DND-41 (cell line): ENCODE measurements around the gene GRID1.

ENCODE experiments used
- ATAC-seq: fragments of 200-7000 bp; cut with Tn5 transposase; 3 replicates; pipeline ENCODE4 v1.9.1; 2021; ENCODE audit warnings: low read depth; ENCODE audit not compliant: insufficient read depth
- DNase-seq: peaks from one replicate; pipeline ENCODE4 v3.0.0-alpha.2; 2020
- H2AFZ ChIP-seq: 2 replicates; pipeline ENCODE4 v1.6.0; 2012; ENCODE audit warnings: low read depth, low read length
- H3K27ac ChIP-seq: 2 replicates; pipeline ENCODE4 v1.5.1; 2012; ENCODE audit warnings: low read length, inconsistent platforms
- H3K27me3 ChIP-seq: fragments of 200-600 bp; sonication (generic); 2 replicates; pipeline ENCODE4 v1.6.0; 2012; ENCODE audit warnings: low read length, mild to moderate bottlenecking, inconsistent platforms; ENCODE audit not compliant: insufficient read depth, poor library complexity
- H3K36me3 ChIP-seq: 2 replicates; pipeline ENCODE4 v1.5.1; 2012; ENCODE audit warnings: low read length, inconsistent platforms; ENCODE audit not compliant: insufficient read depth
- H3K4me1 ChIP-seq: 2 replicates; pipeline ENCODE4 v1.5.1; 2012; ENCODE audit warnings: mild to moderate bottlenecking, low read length; ENCODE audit not compliant: insufficient read depth
- H3K4me2 ChIP-seq: 2 replicates; pipeline ENCODE4 v1.6.0; 2012; ENCODE audit warnings: mild to moderate bottlenecking, moderate library complexity, low read length, inconsistent platforms; ENCODE audit not compliant: insufficient read depth
- H3K4me3 ChIP-seq, 2 experiments: fragments of 200-600 bp in 1 of 2; shearing (Covaris generic) in 1 of 2; 2 replicates each; pipeline ENCODE4 v1.5.1; 2012 to 2016; ENCODE audit warnings: inconsistent platforms in 2 of 2, low read length in 2 of 2, mild to moderate bottlenecking in 2 of 2, low read depth in 1 of 2, moderate library complexity in 1 of 2
- H3K79me2 ChIP-seq: 2 replicates; pipeline ENCODE4 v1.6.0; 2012; ENCODE audit warnings: low read length, inconsistent platforms; ENCODE audit not compliant: insufficient read depth
- H3K9ac ChIP-seq: 2 replicates; pipeline ENCODE4 v1.6.0; 2012; ENCODE audit warnings: low read depth, mild to moderate bottlenecking, inconsistent platforms, low read length, moderate library complexity
- H3K9me3 ChIP-seq: 2 replicates; pipeline ENCODE4 v1.5.1; 2012; ENCODE audit warnings: low read length, moderate library complexity, mild to moderate bottlenecking, inconsistent platforms; ENCODE audit not compliant: insufficient read depth, severe bottlenecking
- H4K20me1 ChIP-seq: 2 replicates; pipeline ENCODE4 v1.6.0; 2012; ENCODE audit warnings: low read length; ENCODE audit not compliant: insufficient read depth
- EZH2 ChIP-seq: IDR thresholded peaks from 3 replicates; pipeline ENCODE4 v1.6.1; 2012; ENCODE audit warnings: borderline replicate concordance, low read depth, mild to moderate bottlenecking, moderate library complexity, low read length, inconsistent platforms; ENCODE audit not compliant: severe bottlenecking
- TF ChIP-seq, protein P1 (sequence below): IDR thresholded peaks from 2 replicates; pipeline ENCODE4 v1.5.1; 2012; ENCODE audit warnings: borderline replicate concordance, low read length, moderate library complexity, mild to moderate bottlenecking; ENCODE audit not compliant: poor library complexity, severe bottlenecking; ENCODE audit errors: extremely low read depth

Gene GRID1

DNA sequence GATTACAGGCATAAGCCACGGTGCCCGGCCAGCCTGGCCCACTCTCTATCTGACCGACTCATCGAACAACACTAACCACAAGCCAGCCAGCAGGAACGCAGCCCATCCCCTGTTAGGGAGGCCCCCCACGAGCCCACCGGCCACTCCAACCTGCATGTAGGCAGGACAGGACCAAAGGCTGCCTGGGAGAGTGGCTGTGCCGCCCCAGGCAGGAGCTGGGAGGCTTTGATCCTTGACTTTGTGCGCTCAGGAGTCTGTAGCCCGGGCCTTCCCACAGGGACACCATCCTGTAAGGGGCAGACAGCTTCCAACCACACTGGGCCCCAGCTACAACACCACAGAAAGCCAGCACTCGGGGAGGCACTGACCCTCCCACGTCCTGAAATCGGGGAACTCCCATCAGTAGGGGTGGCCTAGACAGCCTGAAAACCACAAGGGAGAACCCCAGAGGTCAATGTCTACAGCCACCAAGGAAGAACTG, 29.4 kb downstream of the GRID1 start:
- Histone ChIP-seq H3K36me3 (no peaks in the 10 kb centered on the region), H3K79me2 (no peaks in the 10 kb centered on the region), H3K27ac (no peak overlapping the region), H2AFZ (no peak overlapping the region), H3K4me2 (no peak overlapping the region), H3K9me3 (no peaks in the 10 kb centered on the region), H3K9ac (no peak overlapping the region), H4K20me1 (no peaks in the 10 kb centered on the region), H3K27me3 (peaks cover 4% of the 10 kb centered on the region), H3K4me1 (no peaks in the 10 kb centered on the region), H3K4me3 (no peak overlapping the region)
- TF ChIP-seq EZH2, result no peak
- TF ChIP-seq, protein P1, sequence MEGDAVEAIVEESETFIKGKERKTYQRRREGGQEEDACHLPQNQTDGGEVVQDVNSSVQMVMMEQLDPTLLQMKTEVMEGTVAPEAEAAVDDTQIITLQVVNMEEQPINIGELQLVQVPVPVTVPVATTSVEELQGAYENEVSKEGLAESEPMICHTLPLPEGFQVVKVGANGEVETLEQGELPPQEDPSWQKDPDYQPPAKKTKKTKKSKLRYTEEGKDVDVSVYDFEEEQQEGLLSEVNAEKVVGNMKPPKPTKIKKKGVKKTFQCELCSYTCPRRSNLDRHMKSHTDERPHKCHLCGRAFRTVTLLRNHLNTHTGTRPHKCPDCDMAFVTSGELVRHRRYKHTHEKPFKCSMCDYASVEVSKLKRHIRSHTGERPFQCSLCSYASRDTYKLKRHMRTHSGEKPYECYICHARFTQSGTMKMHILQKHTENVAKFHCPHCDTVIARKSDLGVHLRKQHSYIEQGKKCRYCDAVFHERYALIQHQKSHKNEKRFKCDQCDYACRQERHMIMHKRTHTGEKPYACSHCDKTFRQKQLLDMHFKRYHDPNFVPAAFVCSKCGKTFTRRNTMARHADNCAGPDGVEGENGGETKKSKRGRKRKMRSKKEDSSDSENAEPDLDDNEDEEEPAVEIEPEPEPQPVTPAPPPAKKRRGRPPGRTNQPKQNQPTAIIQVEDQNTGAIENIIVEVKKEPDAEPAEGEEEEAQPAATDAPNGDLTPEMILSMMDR, result no peak
- no peak for ATAC-seq
- no peak for DNase-seq

DNA sequence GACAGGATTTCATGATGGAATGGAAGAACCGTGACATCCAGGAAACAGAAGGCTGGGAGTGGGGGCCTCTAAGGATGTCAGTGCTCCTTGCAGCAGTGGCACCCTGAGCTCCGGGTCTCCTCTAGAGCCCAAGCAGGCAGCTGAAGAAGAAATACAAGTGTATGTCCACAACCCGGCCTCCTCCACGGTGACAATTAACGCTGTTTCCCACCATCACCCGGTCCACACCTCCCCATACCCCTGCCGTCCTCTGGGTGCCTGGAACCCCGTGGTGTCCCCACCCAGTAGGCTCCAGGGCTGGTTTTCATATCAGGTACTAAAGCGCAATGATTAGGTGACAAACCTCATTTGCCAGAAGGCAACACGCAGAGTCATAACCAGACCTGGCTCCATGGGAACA, 30.3 kb downstream of the GRID1 start:
- DNase-seq (no peak), ATAC-seq (no peak)
- TF ChIP-seq, protein P1, result no peak
- no peak for TF ChIP-seq EZH2
- Histone ChIP-seq H3K4me2 (no peak overlapping the region), H3K4me1 (no peaks in the 10 kb centered on the region), H3K79me2 (no peaks in the 10 kb centered on the region), H3K9ac (no peak overlapping the region), H4K20me1 (no peaks in the 10 kb centered on the region), H3K9me3 (no peaks in the 10 kb centered on the region), H3K27me3 (peaks cover 4% of the 10 kb centered on the region), H3K36me3 (no peaks in the 10 kb centered on the region), H3K27ac (no peak overlapping the region), H2AFZ (no peak overlapping the region), H3K4me3 (no peak overlapping the region)

DNA sequence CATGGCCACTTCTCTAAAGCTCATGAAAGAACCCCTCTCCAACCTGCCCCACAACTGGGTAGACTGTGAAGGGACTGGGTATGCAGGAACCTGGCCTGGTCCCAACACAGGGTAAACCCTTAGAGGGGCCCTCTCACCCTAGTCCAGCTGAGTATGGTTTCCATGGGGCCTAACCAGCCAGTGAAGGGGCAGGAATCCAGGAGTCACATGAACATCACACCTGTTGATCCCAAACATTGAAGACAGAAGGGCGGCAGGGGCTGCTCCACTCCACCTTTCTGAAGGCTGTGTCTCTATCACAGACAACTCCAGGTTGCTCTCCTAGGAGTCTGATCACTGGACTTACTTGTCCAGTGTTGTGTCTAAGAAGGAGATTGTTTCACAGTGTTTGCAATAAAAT, 30.8 kb downstream of the GRID1 start:
- Histone ChIP-seq H2AFZ (no peak overlapping the region), H4K20me1 (no peaks in the 10 kb centered on the region), H3K27ac (no peak overlapping the region), H3K4me3 (no peak overlapping the region), H3K36me3 (no peaks in the 10 kb centered on the region), H3K9me3 (no peaks in the 10 kb centered on the region), H3K79me2 (no peaks in the 10 kb centered on the region), H3K27me3 (peaks cover 4% of the 10 kb centered on the region), H3K9ac (no peak overlapping the region), H3K4me2 (no peak overlapping the region), H3K4me1 (no peaks in the 10 kb centered on the region)
- DNase-seq (no peak), ATAC-seq (no peak)
- no peak for TF ChIP-seq EZH2
- TF ChIP-seq, protein P1, result no peak

DNA sequence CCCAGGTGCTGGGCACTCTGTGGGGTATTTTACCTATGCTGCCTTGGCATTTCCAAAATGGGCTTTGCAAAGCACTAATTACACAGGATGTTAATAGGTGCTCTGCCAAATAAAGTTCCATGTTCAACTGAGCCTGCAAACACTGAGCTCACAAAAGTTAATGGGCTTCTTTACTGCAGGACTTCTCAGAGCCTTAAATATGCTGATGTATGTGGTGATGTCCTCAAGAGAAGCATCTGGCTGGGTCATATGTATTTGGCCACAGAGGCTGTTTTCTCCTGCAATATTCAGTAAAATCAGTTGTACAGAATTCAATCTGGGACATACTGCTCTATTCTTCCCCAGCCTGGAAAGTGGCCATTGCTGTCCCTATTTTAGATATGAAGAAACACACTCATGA, 31.3 kb downstream of the GRID1 start:
- H4K20me1 ChIP-seq, result 0 out of 2 replicates have a peak, but pooled peaks cover 2% of the 10 kb centered on the region
- H3K4me3 ChIP-seq, result no peak overlapping the region
- no peaks in the 10 kb centered on the region for H3K79me2 ChIP-seq
- H3K9me3 ChIP-seq, result no peaks in the 10 kb centered on the region
- H3K27ac ChIP-seq, result no peak overlapping the region
- TF ChIP-seq, protein P1, result no peak
- TF ChIP-seq EZH2, result no peak
- no peaks in the 10 kb centered on the region for H3K4me1 ChIP-seq
- H3K9ac ChIP-seq, result no peak overlapping the region
- H3K4me2 ChIP-seq, result no peak overlapping the region
- H3K36me3 ChIP-seq, result no peaks in the 10 kb centered on the region
- DNase-seq (no peak), ATAC-seq (no peak)
- peaks cover 4% of the 10 kb centered on the region for H3K27me3 ChIP-seq
- H2AFZ ChIP-seq, result no peak overlapping the region
